ENCODE results near the gene STARD7.
"Not testable (repeated sequence)": the region's sequence is repeated elsewhere in the genome, so short reads cannot be mapped to it uniquely, and the experiment has no call there.

Gene STARD7

DNA sequence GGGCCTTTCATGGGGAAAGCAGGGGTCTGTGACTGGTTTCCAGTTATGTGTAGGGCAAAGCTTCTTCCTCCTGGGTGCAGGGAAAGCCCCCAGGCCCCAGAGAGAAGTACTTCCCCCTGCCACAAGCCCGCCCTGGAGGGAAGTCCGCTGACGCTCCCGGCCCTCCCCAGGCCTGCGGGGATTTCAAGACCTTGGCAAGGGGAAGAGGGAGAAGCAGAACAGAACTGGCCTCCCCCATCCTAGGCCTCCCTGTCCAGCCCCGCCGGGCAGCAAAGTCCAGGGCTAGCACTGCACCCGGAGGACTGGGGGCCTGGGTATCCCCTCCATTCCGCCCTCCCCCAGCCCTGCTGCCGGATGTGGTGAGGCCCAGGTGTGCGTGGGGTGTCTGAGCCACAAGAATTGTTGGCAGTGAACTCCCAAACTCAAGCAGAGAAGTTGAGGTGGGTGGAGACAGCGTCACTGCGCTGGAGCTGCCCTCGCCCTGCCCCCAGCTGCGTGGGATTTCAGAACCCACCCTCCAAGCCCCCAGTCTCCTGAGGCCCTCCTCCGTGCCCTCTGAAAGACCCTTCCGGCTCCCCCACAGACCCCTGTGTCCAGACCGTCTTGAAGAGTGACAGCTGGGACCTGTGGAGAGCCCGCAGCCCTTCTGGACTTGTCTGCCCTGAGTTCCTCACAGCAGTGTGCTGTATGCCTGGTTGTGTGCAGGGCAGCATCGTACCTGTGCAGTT lies 62.3 kb downstream of the STARD7 start:
- DNase-seq, result peak; percentile 41

DNA sequence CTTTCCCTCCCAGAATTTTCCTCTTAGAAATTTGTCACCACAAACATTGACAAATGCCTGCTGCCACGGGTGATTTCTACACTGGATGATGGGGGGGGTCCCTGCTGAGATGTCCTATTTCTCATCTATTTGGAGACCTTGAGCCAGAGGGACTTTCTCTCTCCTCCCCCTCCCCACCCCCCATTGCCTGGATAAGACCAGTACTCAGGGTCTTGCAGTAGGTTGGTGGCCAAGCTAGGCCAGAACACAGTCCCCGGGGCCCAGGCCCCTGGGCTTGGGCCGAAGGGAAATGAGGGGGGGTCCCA lies 62.8 kb downstream of the STARD7 start:
- DNase-seq, result no peak

DNA sequence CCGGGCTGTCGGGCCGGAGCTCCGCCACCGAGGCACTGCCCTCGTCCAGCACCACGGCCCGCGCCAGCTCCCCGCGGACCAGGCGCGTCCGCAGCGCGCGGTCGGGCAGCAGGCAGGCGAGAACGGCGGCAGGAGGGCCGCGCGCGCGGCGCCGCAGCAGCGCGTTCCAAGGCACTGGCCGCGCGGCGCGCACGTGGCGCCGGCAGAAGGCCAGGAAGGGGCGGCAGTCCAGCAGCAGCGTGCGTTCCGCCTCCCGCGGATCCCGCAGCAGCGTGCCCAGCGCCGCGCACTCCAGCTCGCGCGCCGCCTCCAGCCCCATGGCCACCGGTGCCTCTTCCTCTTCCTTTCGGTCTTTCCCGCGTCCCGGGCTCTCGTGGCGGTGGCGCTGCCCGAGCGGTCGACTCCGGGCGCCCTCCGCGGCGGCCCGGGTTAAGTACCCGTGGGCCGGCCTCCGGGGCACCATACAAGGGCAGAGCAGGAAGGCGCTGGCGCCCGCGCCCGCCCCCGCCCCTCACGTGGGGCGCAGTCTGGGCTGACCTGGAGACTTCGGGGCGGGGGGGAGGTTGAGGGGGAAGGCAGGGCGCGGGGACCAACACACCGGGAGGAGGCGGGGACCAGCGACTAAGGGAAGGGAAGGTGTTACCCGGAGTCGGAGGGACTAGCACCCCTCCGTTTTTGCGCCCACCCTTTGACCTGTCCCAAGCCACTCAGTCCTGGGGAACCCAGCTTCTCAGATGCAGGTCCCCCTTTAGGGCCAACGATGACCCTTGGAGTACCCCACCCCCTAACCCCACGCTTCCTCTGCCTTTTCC lies 63.4 kb downstream of the STARD7 start, which contains the start of gene DUSP2:
Gene DUSP2, minus strand, starts transcription at position 405 of the 812 bp plus-strand sequence. Its CDS starts 86 bp downstream, at position 319.
- DNase-seq, result peak; percentile 97

DNA sequence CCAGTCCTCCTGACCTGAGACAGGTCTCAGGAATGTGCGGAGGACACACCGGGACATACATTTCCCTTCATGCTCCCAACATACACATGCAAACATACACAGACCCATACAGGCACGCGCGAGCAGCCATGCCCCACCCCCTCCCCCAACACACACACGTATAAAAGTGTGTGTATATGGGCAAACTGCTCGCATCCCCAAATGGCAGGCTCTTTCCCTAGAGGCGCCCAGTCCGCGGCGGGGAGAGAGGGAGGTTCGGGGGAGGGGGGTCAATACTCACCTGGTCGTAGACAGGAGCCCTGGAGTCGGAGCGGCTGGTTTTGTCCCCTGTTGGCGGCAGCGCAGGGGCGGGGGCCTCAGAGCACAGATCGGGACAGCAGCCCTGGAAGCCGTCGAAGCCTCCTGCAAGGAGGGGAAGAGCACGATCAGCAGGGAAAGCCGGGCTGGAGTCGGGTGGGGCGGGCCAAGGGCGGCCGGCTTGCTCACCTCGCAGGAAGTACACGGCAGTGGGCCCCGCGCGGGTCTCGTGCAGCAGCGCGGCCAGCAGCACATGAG lies 64.1 kb downstream of the STARD7 start:
- DNase-seq, result peak; percentile 92

DNA sequence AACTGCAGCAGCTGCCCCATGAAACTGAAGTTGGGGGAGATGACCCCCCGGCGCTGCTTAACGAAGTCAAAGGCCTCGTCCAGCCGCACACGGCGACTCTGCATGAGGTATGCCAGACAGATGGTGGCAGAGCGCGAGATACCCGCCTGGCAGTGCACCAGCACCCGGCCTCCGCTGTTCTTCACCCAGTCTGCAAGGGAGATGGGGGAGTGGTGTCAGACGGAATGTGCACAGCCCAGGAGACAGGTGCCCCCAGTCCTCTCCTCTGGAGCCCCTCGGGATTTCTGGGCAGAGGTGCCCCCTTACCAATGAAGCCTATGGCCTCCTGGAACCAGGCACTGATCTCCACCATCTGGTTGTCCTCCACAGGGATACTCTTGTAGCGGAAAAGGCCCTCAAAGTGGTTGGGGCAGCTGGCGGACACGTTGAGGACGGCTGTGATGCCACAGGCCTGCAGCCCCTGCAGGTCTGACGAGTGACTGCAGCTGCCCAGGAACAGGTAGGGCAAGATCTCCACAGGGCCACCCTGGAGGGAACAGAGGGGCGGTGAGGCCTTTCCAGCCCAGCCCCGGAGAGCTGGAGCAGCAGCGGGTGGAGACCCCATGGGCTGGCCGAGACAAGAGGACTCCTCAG lies 64.7 kb downstream of the STARD7 start:
- peak; percentile 92 for DNase-seq

DNA sequence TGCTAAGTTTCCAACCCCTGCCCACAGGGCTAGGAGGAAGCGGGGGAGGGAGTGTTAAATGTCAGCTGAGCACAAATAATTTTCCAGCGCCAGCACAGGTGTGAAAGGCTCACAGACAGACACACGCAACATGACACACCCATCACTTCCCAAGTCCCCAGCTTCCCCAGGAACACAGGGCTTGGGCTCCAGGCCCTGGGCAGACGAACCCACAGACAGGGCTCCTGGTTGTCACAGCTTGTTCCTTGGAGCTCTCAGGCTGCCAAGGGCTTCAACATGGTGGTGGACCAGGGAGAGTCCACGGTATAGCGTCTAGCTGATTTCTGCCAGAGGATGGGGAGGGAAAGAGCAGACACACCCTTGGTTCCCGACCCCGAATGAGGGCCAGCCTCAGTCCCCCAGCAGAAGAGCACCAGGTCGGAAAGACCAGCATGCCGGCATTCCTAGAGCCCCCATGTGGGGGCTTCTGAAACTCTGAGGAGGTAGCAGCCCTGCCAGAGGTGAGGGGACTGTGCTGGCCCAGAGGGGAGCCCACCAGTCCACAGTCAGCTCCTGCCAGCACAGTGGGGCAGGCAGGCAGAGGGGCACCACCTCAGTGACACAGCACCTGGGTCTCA lies 65.3 kb downstream of the STARD7 start:
- DNase-seq, result no peak

DNA sequence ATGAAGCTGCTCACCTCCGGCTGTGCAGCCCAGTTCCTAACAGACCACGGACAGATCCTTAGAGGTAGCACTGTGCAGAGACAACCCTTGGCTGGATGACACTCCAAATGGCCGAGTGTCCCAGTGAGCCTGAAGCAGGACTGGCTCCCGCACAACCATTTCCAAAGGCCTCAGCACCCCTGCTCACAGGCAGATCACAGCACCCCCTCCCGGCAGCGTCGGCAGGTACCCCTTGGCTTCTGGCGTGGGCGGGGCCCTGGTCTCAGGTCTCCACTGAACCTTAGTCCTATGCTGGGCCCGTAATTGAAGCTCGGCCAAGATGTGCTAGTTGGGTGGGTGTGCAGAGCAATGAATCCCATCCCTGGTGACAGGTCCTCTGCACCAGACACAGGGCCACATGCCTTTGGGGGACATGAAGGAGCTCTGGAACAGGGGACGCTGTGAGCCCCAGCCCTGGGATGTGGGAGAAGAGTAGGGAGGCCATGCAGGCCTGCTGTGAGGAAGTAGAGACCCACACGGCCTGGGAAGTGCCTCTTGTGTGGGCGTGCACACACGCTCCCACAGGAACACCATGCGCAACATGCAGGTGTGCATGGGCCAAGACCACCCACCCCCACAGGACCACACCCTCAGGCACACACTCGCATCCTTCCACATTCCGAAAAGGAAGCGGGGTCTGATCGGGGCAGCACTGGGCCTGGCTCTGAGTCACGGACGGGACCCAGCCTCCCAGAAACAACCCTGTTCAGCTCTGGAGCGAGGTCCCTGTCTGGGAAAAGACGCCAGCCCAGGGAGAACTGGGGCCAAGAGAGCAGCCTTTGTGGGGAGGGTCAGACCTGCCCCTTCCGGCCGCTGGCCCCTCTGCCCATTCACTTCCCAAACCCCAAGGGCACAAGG lies 66.2 kb downstream of the STARD7 start:
- DNase-seq, result no peak

DNA sequence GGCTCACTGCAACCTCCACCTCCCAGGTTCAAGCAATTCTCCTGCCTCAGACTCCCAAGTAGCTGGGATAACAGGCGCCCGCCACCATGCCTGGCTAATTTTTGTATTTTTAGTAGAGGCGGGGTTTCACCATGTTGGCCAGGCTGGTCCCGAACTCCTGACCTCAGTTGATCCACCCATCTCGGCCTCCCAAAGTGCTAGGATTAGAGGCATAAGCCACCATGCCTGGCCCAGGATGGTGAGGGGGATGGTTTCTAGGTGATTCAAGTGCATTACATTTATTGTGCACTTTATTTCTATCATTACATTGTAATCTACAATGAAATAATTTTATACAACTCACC lies 67.0 kb downstream of the STARD7 start:
- not testable (repeated sequence) for DNase-seq

DNA sequence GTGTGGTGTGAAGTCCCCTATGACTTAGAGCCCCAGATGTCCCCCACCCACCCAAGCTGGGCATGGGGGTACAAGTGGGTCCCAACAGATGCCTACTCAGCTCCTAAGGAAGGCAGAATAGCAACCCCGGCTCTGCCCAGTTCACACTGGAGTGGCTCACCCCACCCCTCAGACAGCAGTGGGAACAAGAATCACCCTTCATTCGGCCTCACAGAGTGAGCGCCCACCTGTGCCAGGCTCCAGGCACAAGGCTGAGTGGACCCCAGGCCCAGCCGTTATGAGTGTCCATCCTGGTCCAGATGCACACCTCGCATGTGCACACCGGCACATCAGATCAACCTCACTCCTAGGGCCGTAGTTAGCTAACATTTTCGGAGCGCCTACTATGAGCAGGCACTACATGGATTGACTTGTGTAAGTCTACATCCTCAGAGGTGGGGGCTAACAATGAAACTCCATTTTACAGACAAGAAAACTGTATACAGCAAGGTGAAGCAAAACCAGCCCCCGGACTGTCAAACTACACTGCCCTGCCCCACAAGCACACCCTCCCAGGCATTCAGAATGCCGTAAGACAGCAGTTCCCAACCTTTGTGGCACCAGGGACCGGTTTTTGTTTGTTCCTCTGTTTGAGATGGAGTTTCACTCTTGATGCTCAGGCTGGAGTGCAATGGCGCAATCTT lies 67.5 kb downstream of the STARD7 start:
- no peak for DNase-seq

DNA sequence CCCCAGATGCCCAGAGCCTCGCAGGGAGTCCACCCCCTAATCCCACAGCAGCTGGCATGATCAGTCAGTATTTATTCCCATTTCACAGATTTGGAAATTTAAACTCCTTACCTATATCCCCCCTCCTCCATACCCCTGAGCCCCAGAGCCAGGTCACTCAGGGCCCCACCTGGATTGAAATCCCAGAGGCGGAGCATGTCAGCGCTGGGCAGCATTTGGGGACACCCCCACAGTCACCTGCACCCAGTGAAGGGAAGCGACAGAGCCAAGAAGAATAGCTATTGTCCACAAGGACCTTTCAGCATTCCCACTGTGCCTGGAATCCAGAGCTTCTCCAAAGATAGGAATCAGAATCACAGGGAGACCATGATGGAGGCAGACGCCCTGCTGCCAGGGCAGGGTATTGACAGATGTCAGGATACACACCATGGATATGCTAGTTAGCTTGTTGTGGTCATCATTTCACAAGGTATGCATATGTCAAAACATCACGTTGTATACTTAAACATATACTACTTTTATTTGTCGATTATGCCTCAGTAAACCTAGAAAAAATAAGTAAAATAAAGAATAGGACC lies 69.4 kb downstream of the STARD7 start:
- DNase-seq, result peak; percentile 44

DNA sequence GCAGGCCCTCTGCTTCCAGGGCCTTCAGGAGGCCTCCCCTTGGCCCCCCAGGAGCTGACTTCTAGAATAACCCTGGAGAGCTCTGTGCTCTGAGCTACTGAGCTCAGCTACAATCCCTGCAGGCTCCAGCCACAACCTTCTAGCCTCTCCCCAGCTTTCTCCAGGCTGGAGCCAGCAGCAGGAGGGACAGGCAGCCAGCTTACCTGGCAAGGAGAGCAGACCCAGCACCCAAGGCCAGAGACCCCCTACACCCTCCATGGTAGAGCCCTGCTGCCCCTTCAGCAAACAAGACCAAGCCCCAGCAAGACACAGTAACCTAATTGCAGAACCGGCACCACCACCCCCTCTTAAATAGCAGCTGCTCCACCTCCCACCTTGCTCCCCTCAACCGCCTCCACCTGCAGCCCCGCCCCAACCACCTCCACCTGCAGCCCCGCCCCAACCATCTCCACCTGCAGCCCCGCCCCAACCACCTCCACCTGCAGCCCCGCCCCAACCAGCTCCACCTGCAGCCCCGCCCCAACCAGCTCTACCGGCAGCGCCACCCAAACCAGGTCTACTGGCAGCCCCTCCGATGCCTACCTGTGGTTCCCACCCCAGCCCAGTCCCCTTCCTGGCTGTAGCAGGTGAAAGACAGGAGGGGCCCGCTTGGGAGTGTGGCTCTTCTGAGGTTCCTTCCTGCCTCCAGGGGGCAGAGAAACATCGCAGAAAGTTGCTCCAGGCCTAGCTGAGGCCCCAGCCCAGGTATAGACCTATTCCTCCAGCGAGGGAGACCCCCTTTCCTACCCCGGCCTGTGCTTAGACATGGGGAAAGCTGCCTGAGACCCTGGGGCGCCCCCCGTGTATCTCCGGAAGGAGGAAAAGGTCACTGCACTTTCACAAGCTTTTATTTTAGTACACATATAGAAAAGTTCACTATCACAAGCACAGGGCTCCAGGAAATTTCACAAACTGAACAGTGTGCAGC lies 70.2 kb downstream of the STARD7 start, which contains the start of gene ASTL:
Gene ASTL, minus strand, starts transcription at position 324 of the 967 bp plus-strand sequence. Its CDS starts 66 bp downstream, at position 258.
- peak; percentile 90 for DNase-seq

DNA sequence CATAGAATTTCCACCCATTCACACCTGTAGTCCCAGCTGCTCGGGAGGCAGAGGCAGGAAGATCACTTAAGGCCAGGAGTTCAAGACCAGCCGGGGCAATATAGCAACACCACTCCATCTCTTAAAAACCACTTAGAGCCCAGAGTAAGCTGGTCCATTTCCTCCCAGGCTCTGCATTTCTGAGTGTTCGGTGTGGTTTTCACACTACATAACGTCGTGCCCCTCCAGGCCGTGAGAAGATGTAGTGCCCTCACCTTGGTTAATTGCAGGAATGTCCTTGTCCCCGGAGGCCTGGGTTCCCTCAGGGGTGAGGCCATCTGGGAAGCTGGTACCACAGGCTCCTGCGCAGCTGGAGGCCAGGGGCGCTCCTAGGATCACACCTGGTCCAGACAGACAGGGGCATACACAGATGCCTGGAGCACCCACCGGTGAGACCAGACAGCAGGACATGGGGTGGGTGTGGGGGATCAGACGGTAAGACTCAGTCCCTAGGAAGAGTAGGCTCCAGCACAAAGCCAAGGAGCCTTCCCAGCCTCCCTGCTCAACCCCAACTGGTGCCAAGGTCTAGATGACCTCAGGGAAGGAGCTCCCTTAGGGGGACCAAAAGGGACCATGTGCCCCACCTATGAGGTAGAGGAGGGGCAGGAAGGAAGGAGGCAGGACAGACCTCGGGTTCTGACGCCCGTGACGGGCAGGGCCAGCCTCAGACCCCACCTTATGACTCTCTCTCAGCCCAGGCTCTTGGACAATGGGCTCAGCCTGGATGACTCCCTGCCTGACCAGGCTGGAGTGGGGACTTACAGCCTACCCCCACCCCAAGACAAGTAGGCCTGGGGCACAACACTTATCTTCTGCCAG lies 71.1 kb downstream of the STARD7 start:
- DNase-seq, result no peak

DNA sequence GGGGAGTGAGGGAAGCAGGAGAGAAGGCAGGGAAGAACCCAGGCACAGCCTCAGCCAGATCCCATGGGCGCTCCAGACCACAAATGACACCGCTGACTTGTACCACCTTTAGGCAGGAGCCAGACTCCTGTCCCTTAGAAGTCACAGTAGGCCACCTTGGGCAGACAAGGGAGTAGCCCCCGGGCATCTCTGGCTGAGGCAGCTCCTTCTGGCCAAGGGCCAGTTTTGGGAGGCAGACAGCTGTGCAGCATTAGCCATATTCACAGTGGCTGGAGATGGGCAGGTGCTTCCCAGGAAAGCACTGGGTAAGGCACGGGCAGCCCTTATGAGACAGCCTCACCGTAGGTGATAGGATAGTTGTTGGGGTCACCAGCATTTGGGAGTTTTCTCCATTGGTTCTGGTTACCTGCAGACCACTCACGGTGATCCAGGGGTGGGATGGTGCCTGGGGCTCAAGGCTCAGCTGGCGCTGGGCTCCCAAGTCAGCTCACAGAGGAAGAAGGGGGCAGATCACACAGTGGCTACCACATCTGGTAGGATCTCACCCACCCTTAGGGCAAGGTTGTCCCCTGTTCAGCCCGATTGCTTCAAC lies 72.4 kb downstream of the STARD7 start:
- no peak for DNase-seq

DNA sequence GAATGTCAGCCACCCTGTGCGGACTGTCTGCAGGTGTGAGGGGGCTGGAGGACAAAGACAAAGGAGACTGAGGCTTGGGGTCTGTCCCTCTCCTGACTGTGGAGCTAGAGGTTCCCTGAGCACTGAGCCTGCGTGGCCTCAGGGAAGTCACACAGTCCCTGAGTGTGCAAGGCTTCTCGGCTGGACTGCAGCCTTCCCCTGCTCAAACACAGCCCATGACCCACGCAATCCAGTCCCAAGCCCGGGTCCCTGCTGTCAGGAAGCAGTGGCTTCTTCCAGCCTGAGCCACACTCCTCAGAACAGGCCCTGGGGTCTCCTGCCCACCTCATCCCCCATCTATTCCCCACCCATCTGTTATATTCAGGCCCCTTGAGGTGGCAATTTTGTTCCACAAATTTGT lies 73.0 kb downstream of the STARD7 start:
- DNase-seq, result no peak

DNA sequence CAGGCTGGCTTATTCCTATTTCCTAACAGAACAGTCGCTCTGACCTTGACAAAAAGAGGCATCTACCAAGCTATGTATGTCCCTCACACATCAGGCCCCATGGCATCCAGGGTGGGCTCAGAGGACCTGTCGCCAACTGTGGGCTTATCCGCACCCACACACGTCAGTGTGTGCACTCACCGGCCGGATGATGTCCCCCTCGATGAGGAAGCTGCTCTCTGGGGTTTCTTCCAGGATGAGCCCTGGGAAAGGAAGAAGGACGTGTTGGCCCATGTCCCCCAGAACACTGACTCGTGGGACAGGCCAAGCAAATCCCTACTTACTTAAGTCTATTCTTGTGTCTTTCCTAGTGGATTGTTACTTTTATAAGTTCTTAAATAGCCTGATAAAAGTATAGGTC lies 73.5 kb downstream of the STARD7 start:
- no peak for DNase-seq

All from DMS53 (cell line).